Type B pancreatic cell (in vitro differentiated cells): Measurements from ENCODE around the gene OLFM4. TPM values are rescaled to one million over a fixed set of nuclear protein-coding genes. Genes with fewer than 3 reads are reported as not detected.

Source experiments
- DNase-seq: peaks from one replicate; pipeline ENCODE4 v3.0.0; 2021; ENCODE audit warnings: mixed read lengths; ENCODE audit not compliant: unreplicated experiment; ENCODE audit errors: extremely low spot score
- H3K27ac Mint-ChIP-seq: 2 replicates; pipeline ENCODE4 v1.8.0; 2021; ENCODE audit warnings: mild to moderate bottlenecking, mixed read lengths
- H3K27me3 Mint-ChIP-seq: 2 replicates; pipeline ENCODE4 v1.8.0; 2021; ENCODE audit warnings: mixed read lengths
- H3K36me3 Mint-ChIP-seq: 2 replicates; pipeline ENCODE4 v1.8.0; 2021; ENCODE audit warnings: mixed read lengths
- H3K4me1 Mint-ChIP-seq: one replicate; pipeline ENCODE4 v1.8.0; 2021; ENCODE audit warnings: mixed read lengths; ENCODE audit not compliant: unreplicated experiment
- H3K4me3 Mint-ChIP-seq: 2 replicates; pipeline ENCODE4 v1.8.0; 2021; ENCODE audit warnings: mild to moderate bottlenecking, mixed read lengths
- H3K9me3 Mint-ChIP-seq: 2 replicates; pipeline ENCODE4 v1.8.0; 2021; ENCODE audit warnings: mixed read lengths
- CTCF ChIP-seq: fragments of 200-600 bp; sonication (generic); conservative IDR thresholded peaks from 2 replicates; pipeline ENCODE4 v1.5.0; 2021; ENCODE audit warnings: antibody characterized with exemption, mild to moderate bottlenecking
- total RNA-seq: library from RNA; stranded (reverse); gene quantifications from 2 replicates; pipeline ENCODE4 v1.2.1, GENCODE V29; 2021; ENCODE audit warnings: low replicate concordance

The OLFM4 gene
- total RNA-seq, 1 donor from 2014 or later: 16.9 TPM

- Mint-ChIP-seq H3K4me1 (peaks cover 12% of the 10 kb centered on the region), H3K27me3 (no peaks in the 10 kb centered on the region), H3K9me3 (no peaks in the 10 kb centered on the region), H3K4me3 (no peak overlapping the region), H3K27ac (no peak overlapping the region), H3K36me3 (no peaks in the 10 kb centered on the region)
- DNase-seq: no peak
- TF ChIP-seq CTCF: no peak
Observed at GRCh38 chr13:52991344-52992020, 37.1 kb upstream of the OLFM4 start.

- TF ChIP-seq CTCF: no peak
- DNase-seq: no peak
- Mint-ChIP-seq H3K36me3 (no peaks in the 10 kb centered on the region), H3K27ac (no peak overlapping the region), H3K9me3 (no peaks in the 10 kb centered on the region), H3K4me1 (peaks cover 12% of the 10 kb centered on the region), H3K27me3 (no peaks in the 10 kb centered on the region), H3K4me3 (no peak overlapping the region)
Observed at GRCh38 chr13:52992110-52992509, 36.5 kb upstream of the OLFM4 start.

GRCh38 chr13:52994051-52994450 is 34.6 kb upstream of the OLFM4 start:
- H3K36me3 Mint-ChIP-seq: no peaks in the 10 kb centered on the region
- no peaks in the 10 kb centered on the region for H3K27me3 Mint-ChIP-seq
- no peaks in the 10 kb centered on the region for H3K9me3 Mint-ChIP-seq
- H3K27ac Mint-ChIP-seq: no peak overlapping the region
- no peak for TF ChIP-seq CTCF
- H3K4me3 Mint-ChIP-seq: no peak overlapping the region
- DNase-seq: no peak
- H3K4me1 Mint-ChIP-seq: peaks cover 12% of the 10 kb centered on the region

GRCh38 chr13:52994865-52995264 is 33.7 kb upstream of the OLFM4 start:
- no peak for DNase-seq
- Mint-ChIP-seq H3K27ac (no peak overlapping the region), H3K9me3 (no peaks in the 10 kb centered on the region), H3K4me1 (peaks cover 12% of the 10 kb centered on the region), H3K4me3 (no peak overlapping the region), H3K36me3 (no peaks in the 10 kb centered on the region), H3K27me3 (peaks cover 3% of the 10 kb centered on the region)
- no peak for TF ChIP-seq CTCF

- Mint-ChIP-seq H3K4me3 (no peak overlapping the region), H3K27ac (no peak overlapping the region), H3K9me3 (no peaks in the 10 kb centered on the region), H3K4me1 (peaks cover 12% of the 10 kb centered on the region), H3K36me3 (no peaks in the 10 kb centered on the region), H3K27me3 (peaks cover 3% of the 10 kb centered on the region)
- TF ChIP-seq CTCF: no peak
- DNase-seq: no peak
Observed at GRCh38 chr13:52995946-52996345, 32.7 kb upstream of the OLFM4 start.
